ENCODE results near the gene ANO7.
A peak's percentile ranks its signal among the peaks of the same experiment; 100 is the strongest.

ANO7 gene

DNA sequence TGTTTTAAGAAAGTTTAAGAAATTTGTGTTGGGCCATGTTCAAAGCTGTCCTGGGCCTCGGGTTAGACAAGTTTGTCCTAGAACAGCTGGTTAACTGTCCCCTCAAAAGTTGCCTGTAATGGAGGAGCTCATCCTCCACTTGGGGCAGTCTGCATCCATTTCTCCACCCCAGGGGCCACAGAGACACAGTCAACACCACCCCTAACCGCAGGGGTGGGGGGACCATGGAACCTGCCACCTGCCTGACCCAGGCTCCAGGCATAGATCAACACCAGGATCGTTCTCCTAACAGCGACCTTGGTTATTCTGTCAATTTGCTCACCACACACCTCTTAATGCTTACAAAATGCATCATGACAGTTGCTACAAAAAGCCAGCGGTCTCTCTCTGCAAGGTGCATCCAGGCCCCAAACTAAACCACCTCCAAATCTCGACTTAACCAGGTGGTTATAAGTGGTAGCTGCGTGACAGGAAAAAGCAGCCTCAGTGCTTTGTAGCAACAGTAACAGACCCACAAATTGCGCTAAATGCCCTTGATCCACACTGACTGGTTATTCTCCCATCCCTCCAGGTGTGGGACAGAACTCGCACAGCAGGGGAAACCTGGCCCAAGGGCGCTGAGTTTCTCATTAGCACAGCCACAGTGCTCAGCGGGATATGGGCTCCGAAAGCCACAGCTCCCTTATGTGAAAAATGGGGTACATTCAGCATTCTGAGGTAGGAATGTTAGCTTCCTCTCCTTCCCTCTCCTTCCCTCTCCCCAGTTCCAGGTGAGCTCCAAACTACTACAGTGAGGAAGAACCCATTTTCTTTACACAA lies 79.0 kb downstream of the ANO7 start:
- H3K79me2 ChIP-seq (ENCODE audit: low read length): peaks cover 86% of the 10 kb centered on the region
- no peaks in the 10 kb centered on the region; the same call in 1 of the 2 replicates for H4K20me1 ChIP-seq (ENCODE audit: insufficient read depth, low read length)
- TF ChIP-seq EZH2phosphoT487 (IDR thresholded peaks at IDR 0.05; ENCODE audit: low read length): no peak
- peak; percentile 16 for TF ChIP-seq CTCF (IDR thresholded peaks at IDR 0.05; ENCODE audit: low read length)
- no peak for TF ChIP-seq EZH2 (optimal IDR thresholded peaks at IDR 0.05; ENCODE audit: low read depth, low read length)
- no peak overlapping the region for H3K9ac ChIP-seq (ENCODE audit: low read length)
- H3K27ac ChIP-seq (ENCODE audit: low read length): no peak overlapping the region
- peaks cover 9% of the 10 kb centered on the region for H3K36me3 ChIP-seq (replicated peaks; ENCODE audit: insufficient read depth, low read length)
- no peak overlapping the region for H3K4me2 ChIP-seq (ENCODE audit: low read depth, low read length)
- H3K4me1 ChIP-seq (ENCODE audit: low read length): peaks cover 9% of the 10 kb centered on the region; the same call in 1 of the 2 replicates
- no peak overlapping the region for H2AFZ ChIP-seq (ENCODE audit: low read length)
- no peaks in the 10 kb centered on the region for H3K9me3 ChIP-seq (replicated peaks; ENCODE audit: insufficient read depth, low read length)
- no peak overlapping the region for H3K4me3 ChIP-seq (ENCODE audit: low read length)
- H3K27me3 ChIP-seq (replicated peaks; ENCODE audit: insufficient read depth, low read length): no peaks in the 10 kb centered on the region
- no peaks in the 10 kb centered on the region for H3K9me2 ChIP-seq (replicated peaks; ENCODE audit: insufficient read depth, low read length)
- H3F3A ChIP-seq (ENCODE audit: insufficient read depth, low read length): no peaks in the 10 kb centered on the region
- no peak for DNase-seq

DNA sequence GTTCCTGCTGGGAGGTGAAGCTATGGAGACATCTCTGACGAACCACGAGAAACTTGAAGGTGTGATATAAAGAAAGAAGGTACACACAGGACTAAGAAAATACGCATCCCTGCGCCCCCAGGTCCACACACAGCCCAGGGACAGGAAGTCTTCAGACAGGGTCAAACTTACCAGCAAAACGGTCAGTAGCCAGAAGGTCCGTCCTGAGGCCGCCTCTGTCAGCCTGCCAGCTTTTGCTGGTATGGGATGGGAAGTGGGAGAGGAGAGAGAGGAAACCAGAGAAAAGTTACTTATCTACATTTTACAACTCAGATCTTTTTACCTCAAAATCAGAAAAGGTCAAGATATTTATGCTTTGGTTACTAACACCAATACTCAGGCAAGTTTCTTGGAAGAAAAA lies 79.8 kb downstream of the ANO7 start:
- no peaks in the 10 kb centered on the region for H3K27me3 ChIP-seq (replicated peaks; ENCODE audit: insufficient read depth, low read length)
- H3K36me3 ChIP-seq (replicated peaks; ENCODE audit: insufficient read depth, low read length): peaks cover 3% of the 10 kb centered on the region; the same call in 1 of the 2 replicates
- no peak overlapping the region for H3K4me2 ChIP-seq (ENCODE audit: low read depth, low read length)
- DNase-seq: no peak
- H3K9me2 ChIP-seq (replicated peaks; ENCODE audit: insufficient read depth, low read length): no peaks in the 10 kb centered on the region
- no peak overlapping the region for H2AFZ ChIP-seq (ENCODE audit: low read length)
- peaks cover 4% of the 10 kb centered on the region for H3F3A ChIP-seq (ENCODE audit: insufficient read depth, low read length)
- H3K9me3 ChIP-seq (replicated peaks; ENCODE audit: insufficient read depth, low read length): no peaks in the 10 kb centered on the region
- H3K79me2 ChIP-seq (ENCODE audit: low read length): peaks cover 83% of the 10 kb centered on the region
- H3K9ac ChIP-seq (ENCODE audit: low read length): no peak overlapping the region
- H3K27ac ChIP-seq (ENCODE audit: low read length): no peak overlapping the region
- TF ChIP-seq CTCF (IDR thresholded peaks at IDR 0.05; ENCODE audit: low read length) (no peak), EZH2phosphoT487 (IDR thresholded peaks at IDR 0.05; ENCODE audit: low read length) (no peak), EZH2 (optimal IDR thresholded peaks at IDR 0.05; ENCODE audit: low read depth, low read length) (no peak)
- H3K4me3 ChIP-seq (ENCODE audit: low read length): no peak overlapping the region
- peaks cover 9% of the 10 kb centered on the region; the same call in 1 of the 2 replicates for H3K4me1 ChIP-seq (ENCODE audit: low read length)
- H4K20me1 ChIP-seq (ENCODE audit: insufficient read depth, low read length): no peaks in the 10 kb centered on the region; the same call in 1 of the 2 replicates

GRCh38 chr2:241268716-241269445 lies 80.4 kb downstream of the ANO7 start:
- Histone ChIP-seq H2AFZ (ENCODE audit: low read length) (no peak overlapping the region), H3K4me1 (ENCODE audit: low read length) (peaks cover 9% of the 10 kb centered on the region; the same call in 1 of the 2 replicates), H3K79me2 (ENCODE audit: low read length) (peaks cover 86% of the 10 kb centered on the region), H3K4me3 (ENCODE audit: low read length) (no peak overlapping the region), H3K27me3 (replicated peaks; ENCODE audit: insufficient read depth, low read length) (no peaks in the 10 kb centered on the region), H3K9me2 (replicated peaks; ENCODE audit: insufficient read depth, low read length) (no peaks in the 10 kb centered on the region), H3K36me3 (replicated peaks; ENCODE audit: insufficient read depth, low read length) (peaks cover 3% of the 10 kb centered on the region; the same call in 1 of the 2 replicates), H3F3A (ENCODE audit: insufficient read depth, low read length) (peaks cover 9% of the 10 kb centered on the region), H3K9me3 (replicated peaks; ENCODE audit: insufficient read depth, low read length) (no peaks in the 10 kb centered on the region), H3K27ac (ENCODE audit: low read length) (no peak overlapping the region), H4K20me1 (ENCODE audit: insufficient read depth, low read length) (no peaks in the 10 kb centered on the region; the same call in 1 of the 2 replicates), H3K4me2 (ENCODE audit: low read depth, low read length) (no peak overlapping the region), H3K9ac (ENCODE audit: low read length) (no peak overlapping the region)
- no peak for DNase-seq
- no peak for TF ChIP-seq EZH2 (optimal IDR thresholded peaks at IDR 0.05; ENCODE audit: low read depth, low read length)
- no peak for TF ChIP-seq CTCF (IDR thresholded peaks at IDR 0.05; ENCODE audit: low read length)
- TF ChIP-seq EZH2phosphoT487 (IDR thresholded peaks at IDR 0.05; ENCODE audit: low read length): no peak

All from MM.1S (cell line).